ENCODE data around the gene PLA2G4E. TPM values are rescaled to one million over a fixed set of nuclear protein-coding genes. Genes with fewer than 3 reads are reported as not detected.

The PLA2G4E gene
- polyA plus RNA-seq, 3 donors = not detected

GRCh38 chr15:42010434-42010833 is 10.4 kb downstream of the PLA2G4E start:
- TF ChIP-seq CTCF (IDR thresholded peaks at IDR 0.05) = no peak
- H4K20me1 ChIP-seq (ENCODE audit: insufficient read depth, low read length) = no peaks in the 10 kb centered on the region
- H3K79me2 ChIP-seq (ENCODE audit: insufficient read depth, low read length) = no peaks in the 10 kb centered on the region
- H2AFZ ChIP-seq (ENCODE audit: insufficient read depth, low read depth, low read length, poor library complexity, severe bottlenecking) = no peak overlapping the region
- no peak overlapping the region for H3K4me3 ChIP-seq (replicated peaks in 1 of 3; ENCODE audit: low read depth in 2 of 3, low read length in 3 of 3)
- Mint-ChIP-seq H3K4me1 (no peaks in the 10 kb centered on the region), H3K36me3 (no peaks in the 10 kb centered on the region), H3K27ac (no peak overlapping the region), H3K27me3 (ENCODE audit: low read depth in 3 of 3) (peaks cover 4 to 7% (median 5%) of the 10 kb centered on the region in 3 donors), H3K9me3 (peaks cover 0 to 1% (median 0%) of the 10 kb centered on the region in 7 donors), H3K4me3 (no peak overlapping the region)
- intact Hi-C loops (cut with micrococcal nuclease) = no loop called here
- no peak overlapping the region for H3K27ac ChIP-seq (ENCODE audit: low read depth in 1 of 2, low read length in 2 of 2)
- H3K9ac ChIP-seq (ENCODE audit: insufficient read depth, low read length, poor library complexity, severe bottlenecking) = no peak overlapping the region
- H3K4me2 ChIP-seq (replicated peaks; ENCODE audit: extremely low read depth, low read length, poor library complexity, severe bottlenecking) = no peak overlapping the region
- H3K27me3 ChIP-seq (ENCODE audit: control insufficient read depth in 2 of 2, insufficient read depth in 2 of 2, low read length in 2 of 2) = no peaks in the 10 kb centered on the region
- no CpG with 5 or more reads among the region's 1 CpG for WGBS (ENCODE audit: insufficient coverage)
- no peaks in the 10 kb centered on the region for H3K9me3 ChIP-seq (replicated peaks in 1 of 2; ENCODE audit: control insufficient read depth in 1 of 2, insufficient read depth in 1 of 2, low read length in 2 of 2)
- no peak for DNase-seq
- no peaks in the 10 kb centered on the region for H3K36me3 ChIP-seq (replicated peaks in 1 of 2; ENCODE audit: control insufficient read depth in 1 of 2, insufficient read depth in 2 of 2, low read length in 2 of 2)
- no peaks in the 10 kb centered on the region for H3K4me1 ChIP-seq (ENCODE audit: control insufficient read depth in 1 of 2, insufficient read depth in 2 of 2, low read length in 2 of 2)

GRCh38 chr15:42009474-42009873 is 11.4 kb downstream of the PLA2G4E start:
- Histone ChIP-seq H3K4me1 (ENCODE audit: control insufficient read depth in 1 of 2, insufficient read depth in 2 of 2, low read length in 2 of 2) (no peaks in the 10 kb centered on the region), H3K4me3 (replicated peaks in 1 of 3; ENCODE audit: low read depth in 2 of 3, low read length in 3 of 3) (no peak overlapping the region), H3K9me3 (replicated peaks in 1 of 2; ENCODE audit: control insufficient read depth in 1 of 2, insufficient read depth in 1 of 2, low read length in 2 of 2) (no peaks in the 10 kb centered on the region), H3K27me3 (ENCODE audit: control insufficient read depth in 2 of 2, insufficient read depth in 2 of 2, low read length in 2 of 2) (no peaks in the 10 kb centered on the region), H3K9ac (ENCODE audit: insufficient read depth, low read length, poor library complexity, severe bottlenecking) (no peak overlapping the region), H3K4me2 (replicated peaks; ENCODE audit: extremely low read depth, low read length, poor library complexity, severe bottlenecking) (no peak overlapping the region), H3K36me3 (replicated peaks in 1 of 2; ENCODE audit: control insufficient read depth in 1 of 2, insufficient read depth in 2 of 2, low read length in 2 of 2) (no peaks in the 10 kb centered on the region), H3K27ac (ENCODE audit: low read depth in 1 of 2, low read length in 2 of 2) (no peak overlapping the region), H3K79me2 (ENCODE audit: insufficient read depth, low read length) (no peaks in the 10 kb centered on the region), H4K20me1 (ENCODE audit: insufficient read depth, low read length) (no peaks in the 10 kb centered on the region), H2AFZ (ENCODE audit: insufficient read depth, low read depth, low read length, poor library complexity, severe bottlenecking) (no peak overlapping the region)
- Mint-ChIP-seq H3K9me3 (peaks cover 0 to 1% (median 0%) of the 10 kb centered on the region in 7 donors), H3K36me3 (no peaks in the 10 kb centered on the region), H3K27me3 (ENCODE audit: low read depth in 3 of 3) (peaks cover under 1 to 9% (median 4%) of the 10 kb centered on the region in 3 donors), H3K4me1 (no peaks in the 10 kb centered on the region), H3K27ac (peak overlapping the region in 1 of 7 donors; percentile 42), H3K4me3 (no peak overlapping the region)
- no peak for TF ChIP-seq CTCF (IDR thresholded peaks at IDR 0.05)
- DNase-seq = no peak
- intact Hi-C loops (cut with micrococcal nuclease) = no loop called here
- 97% methylated on average over 5 of the region's 5 CpGs for WGBS (ENCODE audit: insufficient coverage)

Measured in CD14-positive monocyte (primary cell).